Thyroid gland (tissue), 4 donors: ENCODE measurements around the gene COL5A2.

ENCODE experiments used
- CTCF ChIP-seq, 6 experiments: fragments of 200-600 bp in 3 of 6; fragments of 450-650 bp in 3 of 6; sonication (generic) in 3 of 6; IDR thresholded peaks; one replicate each; pipeline ENCODE4 v1.5.1; 2016 to 2019; ENCODE audit warnings: antibody characterized with exemption in 6 of 6, mild to moderate bottlenecking in 2 of 6, inconsistent platforms in 1 of 6, moderate library complexity in 1 of 6
- POLR2A ChIP-seq, 2 donors: fragments of 450-650 bp; IDR thresholded peaks; one replicate each; pipeline ENCODE4 v1.6.1; 2017; ENCODE audit warnings: antibody characterized with exemption in 2 of 2, mild to moderate bottlenecking in 2 of 2, moderate library complexity in 1 of 2

GRCh38 chr2:189014449-189015138 is 165.0 kb downstream of the COL5A2 start:
- TF ChIP-seq CTCF (IDR thresholded peaks at IDR 0.05) (no peak), POLR2A (IDR thresholded peaks at IDR 0.05) (no peak)
